ENCODE data around the gene SH3RF3.
"Not testable (repeated sequence)": the region's sequence is repeated elsewhere in the genome, so short reads cannot be mapped to it uniquely, and the experiment has no call there.

The SH3RF3 gene

DNA sequence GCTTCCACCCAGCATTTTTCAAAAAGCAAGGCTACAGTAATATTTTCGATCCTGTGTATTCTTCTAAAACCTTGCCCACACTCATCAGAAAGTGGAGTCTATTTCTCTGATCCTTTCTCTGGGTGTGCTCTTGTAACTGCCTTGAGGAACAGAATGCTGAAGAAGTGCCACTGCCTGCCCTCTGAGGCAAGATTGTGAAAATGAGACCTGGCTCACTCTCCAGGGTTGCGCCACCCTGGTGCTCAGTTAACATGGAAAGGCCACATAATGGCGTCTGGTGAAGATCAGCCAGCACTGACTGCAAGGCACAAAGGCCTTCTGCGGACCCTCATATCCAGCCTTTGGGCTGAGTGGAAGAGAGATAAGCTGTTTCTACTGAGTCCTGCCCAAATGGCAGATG is 11.2 kb upstream of the SH3RF3 start:
- TF ChIP-seq, protein P1, sequence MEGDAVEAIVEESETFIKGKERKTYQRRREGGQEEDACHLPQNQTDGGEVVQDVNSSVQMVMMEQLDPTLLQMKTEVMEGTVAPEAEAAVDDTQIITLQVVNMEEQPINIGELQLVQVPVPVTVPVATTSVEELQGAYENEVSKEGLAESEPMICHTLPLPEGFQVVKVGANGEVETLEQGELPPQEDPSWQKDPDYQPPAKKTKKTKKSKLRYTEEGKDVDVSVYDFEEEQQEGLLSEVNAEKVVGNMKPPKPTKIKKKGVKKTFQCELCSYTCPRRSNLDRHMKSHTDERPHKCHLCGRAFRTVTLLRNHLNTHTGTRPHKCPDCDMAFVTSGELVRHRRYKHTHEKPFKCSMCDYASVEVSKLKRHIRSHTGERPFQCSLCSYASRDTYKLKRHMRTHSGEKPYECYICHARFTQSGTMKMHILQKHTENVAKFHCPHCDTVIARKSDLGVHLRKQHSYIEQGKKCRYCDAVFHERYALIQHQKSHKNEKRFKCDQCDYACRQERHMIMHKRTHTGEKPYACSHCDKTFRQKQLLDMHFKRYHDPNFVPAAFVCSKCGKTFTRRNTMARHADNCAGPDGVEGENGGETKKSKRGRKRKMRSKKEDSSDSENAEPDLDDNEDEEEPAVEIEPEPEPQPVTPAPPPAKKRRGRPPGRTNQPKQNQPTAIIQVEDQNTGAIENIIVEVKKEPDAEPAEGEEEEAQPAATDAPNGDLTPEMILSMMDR (IDR thresholded peaks at IDR 0.05; ENCODE audit: borderline replicate concordance, insufficient read depth, low read depth, low read length): no peak
- no peak overlapping the region for H3K4me3 ChIP-seq (ENCODE audit: low read depth, low read length)

DNA sequence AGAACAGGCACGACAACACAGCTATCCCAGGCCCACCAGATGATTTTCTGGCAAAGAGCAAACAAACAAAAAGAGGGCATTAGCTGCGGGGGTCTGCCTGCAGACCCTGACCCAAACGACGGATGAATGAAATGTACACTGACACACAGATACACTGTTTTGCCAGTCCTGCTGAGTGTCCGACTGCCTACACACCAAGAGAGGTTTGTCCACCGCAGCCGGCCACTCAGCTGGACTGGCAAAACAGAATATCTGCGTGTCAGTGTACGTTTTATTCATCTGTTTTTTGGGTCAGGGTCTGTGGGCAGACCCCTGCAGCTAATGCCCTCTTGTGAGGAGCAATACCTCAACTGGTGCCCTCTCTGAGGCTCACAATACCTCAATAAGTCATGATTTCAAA is 10.7 kb upstream of the SH3RF3 start:
- TF ChIP-seq, protein P1 (IDR thresholded peaks at IDR 0.05; ENCODE audit: borderline replicate concordance, insufficient read depth, low read depth, low read length): no peak
- H3K4me3 ChIP-seq (ENCODE audit: low read depth, low read length): no peak overlapping the region

DNA sequence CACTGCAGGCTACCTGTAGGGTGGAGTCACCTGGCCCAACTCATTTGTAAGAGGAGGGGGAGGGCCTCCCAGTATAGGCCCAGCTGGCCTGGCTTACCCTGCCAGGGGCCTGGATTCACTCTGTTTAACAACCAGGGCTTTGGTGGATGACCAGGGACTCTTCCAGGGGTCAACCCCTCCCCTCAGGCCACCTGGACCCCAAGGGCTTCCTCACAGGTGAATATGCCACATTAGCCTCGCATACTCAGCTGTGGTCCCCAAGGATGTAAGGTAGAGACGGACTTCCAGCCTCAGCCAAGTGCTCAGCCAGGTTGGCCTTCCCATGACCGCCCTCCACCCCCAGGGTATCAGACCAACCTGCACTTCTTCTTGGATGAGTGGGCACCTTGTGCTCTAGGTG is 8.8 kb upstream of the SH3RF3 start:
- H3K4me3 ChIP-seq (ENCODE audit: low read depth, low read length): no peak overlapping the region
- TF ChIP-seq, protein P1 (IDR thresholded peaks at IDR 0.05; ENCODE audit: borderline replicate concordance, insufficient read depth, low read depth, low read length): no peak

DNA sequence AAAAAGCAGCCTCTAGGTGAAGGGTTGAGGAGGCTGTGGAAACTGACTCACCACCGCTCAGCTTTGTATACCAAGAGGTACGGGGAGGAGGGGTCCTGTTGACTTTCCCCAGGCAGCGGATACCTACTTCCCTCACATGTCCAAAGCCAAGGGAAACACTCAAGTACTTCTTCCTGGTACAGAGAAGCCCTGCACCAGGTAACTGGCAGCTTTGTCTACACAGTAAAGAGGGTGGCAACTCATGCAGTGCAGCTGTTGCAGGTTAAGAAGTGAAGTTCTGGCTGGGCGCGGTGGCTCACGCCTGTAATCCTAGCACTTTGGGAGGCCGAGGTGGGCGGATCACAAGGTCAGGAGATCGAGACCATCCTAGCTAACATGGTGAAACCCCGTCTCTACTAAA is 8.3 kb upstream of the SH3RF3 start:
- H3K4me3 ChIP-seq (ENCODE audit: low read depth, low read length): not testable (repeated sequence)

DNA sequence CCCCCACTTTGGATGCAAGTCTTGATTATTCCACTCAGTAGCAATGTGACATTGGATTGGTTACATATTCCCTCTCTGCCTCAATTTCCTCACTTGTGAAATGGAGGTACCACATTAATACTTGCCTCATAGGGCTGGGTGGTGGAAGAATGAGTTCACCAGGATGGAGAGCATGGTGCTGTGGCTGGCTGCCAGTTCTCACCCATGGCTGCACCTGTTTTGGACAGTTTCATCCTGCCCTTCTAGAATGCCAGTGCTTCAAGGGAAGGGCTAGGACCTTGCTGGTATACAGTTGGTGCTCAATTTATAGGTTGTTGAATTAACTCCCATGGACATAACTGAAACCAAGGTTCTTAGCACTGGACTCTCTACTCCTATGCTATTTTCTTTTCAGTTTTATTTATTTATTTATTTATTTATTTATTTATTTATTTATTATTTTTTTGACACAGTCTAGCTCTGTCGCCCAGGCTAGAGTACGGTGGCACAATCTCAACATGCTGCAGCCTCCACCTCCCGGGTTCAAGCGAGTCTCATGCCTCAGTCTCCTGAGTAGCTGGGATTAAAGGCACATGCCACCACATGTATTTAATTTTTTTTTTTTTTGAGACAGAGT is 5.3 kb upstream of the SH3RF3 start:
- H3K4me3 ChIP-seq (ENCODE audit: low read depth, low read length): no peak overlapping the region
- TF ChIP-seq, protein P1 (IDR thresholded peaks at IDR 0.05; ENCODE audit: borderline replicate concordance, insufficient read depth, low read depth, low read length): no peak

DNA sequence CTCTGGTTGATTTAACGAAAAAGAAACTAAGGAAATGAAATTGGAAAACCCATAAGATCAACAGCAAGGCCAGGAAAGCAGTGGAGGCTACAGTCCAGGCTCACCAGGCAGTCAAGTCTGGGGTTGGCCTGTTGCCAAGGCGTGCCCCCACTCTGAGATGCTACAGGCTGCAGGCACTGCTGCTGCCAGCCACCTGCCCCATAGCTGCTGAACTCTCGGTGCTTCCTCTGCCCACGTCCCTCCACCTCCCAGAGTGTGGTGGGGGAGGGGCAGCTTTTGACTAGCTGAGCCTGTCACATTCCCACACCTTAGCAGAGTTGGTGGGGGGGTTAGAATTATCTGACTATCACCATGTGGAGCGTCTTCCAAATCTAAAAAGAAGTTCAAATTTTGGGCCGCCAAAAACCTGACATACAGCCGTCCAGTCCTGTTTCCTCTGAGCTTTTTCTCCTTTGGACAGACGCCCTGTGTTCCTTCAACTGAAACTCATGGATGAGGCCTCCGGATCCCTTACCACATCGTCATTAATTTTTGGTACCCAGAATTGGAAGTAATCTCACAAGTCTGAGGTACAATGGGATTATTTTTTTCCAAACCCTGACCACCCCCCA is 3.9 kb upstream of the SH3RF3 start:
- TF ChIP-seq, protein P1 (IDR thresholded peaks at IDR 0.05; ENCODE audit: borderline replicate concordance, insufficient read depth, low read depth, low read length): no peak
- no peak overlapping the region for H3K4me3 ChIP-seq (ENCODE audit: low read depth, low read length)

DNA sequence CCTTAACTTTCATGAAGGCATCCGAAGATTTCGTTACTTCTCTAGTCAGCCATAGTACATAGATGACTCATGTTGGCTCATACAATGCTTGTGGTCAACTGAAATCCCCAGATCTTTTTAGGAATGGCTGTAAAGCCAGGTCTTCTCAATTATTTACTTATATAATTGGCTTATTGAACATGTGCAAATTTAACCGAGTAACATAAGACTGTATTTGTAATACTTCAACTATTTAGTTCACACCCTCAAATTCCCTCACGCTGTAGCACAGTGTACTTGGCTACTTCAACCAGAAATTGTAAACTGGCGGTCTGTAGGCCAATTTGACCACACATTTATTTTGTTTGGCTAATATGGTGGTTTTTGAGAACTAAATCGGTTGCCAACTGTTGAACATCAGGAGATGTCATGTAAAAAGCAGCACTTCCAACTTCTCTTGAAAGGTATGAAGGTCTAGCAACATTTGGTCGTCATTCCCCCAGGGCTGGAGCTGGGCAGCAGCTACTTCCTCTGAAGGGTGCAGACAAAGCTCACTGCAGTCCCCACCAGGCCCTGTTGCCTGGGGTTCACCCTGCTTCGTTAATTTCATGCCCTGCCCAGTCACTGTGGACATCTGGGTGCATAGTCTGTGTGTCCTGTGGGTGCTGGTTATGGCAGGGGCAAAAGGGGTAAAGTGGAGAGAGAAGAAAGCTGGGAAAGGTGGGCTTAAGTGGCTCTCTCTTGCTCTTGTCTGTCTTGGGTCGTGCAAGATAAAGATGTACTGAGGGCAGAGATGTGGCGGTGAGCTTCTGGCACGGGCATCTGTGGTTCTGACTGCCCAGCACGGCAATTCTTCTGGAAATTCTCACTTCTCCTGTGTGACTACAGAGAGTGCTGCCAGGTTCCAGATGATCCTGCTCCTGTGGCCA is 3.2 kb upstream of the SH3RF3 start:
- TF ChIP-seq, protein P1 (IDR thresholded peaks at IDR 0.05; ENCODE audit: borderline replicate concordance, insufficient read depth, low read depth, low read length): no peak
- H3K4me3 ChIP-seq (ENCODE audit: low read depth, low read length): no peak overlapping the region
